Ishikawa (cell line): ENCODE measurements around the gene PARD3B.

Experiments used
- CEBPB ChIP-seq: IDR thresholded peaks from 2 replicates; pipeline ENCODE4 v1.6.1; 2012
- CREB1 ChIP-seq: IDR thresholded peaks from 2 replicates; pipeline ENCODE4 v1.6.1; 2012; ENCODE audit warnings: low read depth
- EGR1 ChIP-seq: IDR thresholded peaks from 2 replicates; pipeline ENCODE4 v1.6.1; 2012
- EP300 ChIP-seq: IDR thresholded peaks from 2 replicates; pipeline ENCODE4 v1.6.1; 2012; ENCODE audit warnings: borderline replicate concordance
- FOXM1 ChIP-seq: IDR thresholded peaks from 2 replicates; pipeline ENCODE4 v1.6.1; 2012; ENCODE audit warnings: low read depth, borderline replicate concordance
- NFIC ChIP-seq: IDR thresholded peaks from 2 replicates; pipeline ENCODE4 v1.6.1; 2012
- RAD21 ChIP-seq: IDR thresholded peaks from 2 replicates; pipeline ENCODE4 v1.6.1; 2012; ENCODE audit warnings: low read depth
- TAF1 ChIP-seq: IDR thresholded peaks from 2 replicates; pipeline ENCODE4 v1.6.1; 2012; ENCODE audit warnings: low read depth, mild to moderate bottlenecking
- TCF12 ChIP-seq: IDR thresholded peaks from 2 replicates; pipeline ENCODE4 v1.6.1; 2012; ENCODE audit warnings: low read depth
- TEAD4 ChIP-seq: IDR thresholded peaks from 2 replicates; pipeline ENCODE4 v1.6.1; 2012
- YY1 ChIP-seq: IDR thresholded peaks from 2 replicates; pipeline ENCODE4 v1.6.1; 2012; ENCODE audit warnings: low read depth
- TF ChIP-seq, protein P1 (sequence below): IDR thresholded peaks from 2 replicates; pipeline ENCODE4 v1.6.1; 2012; ENCODE audit warnings: low read depth, mild to moderate bottlenecking
- TF ChIP-seq, protein P2 (sequence below): IDR thresholded peaks from 2 replicates; pipeline ENCODE4 v1.6.1; 2012
- TF ChIP-seq, protein P3 (sequence below): IDR thresholded peaks from 2 replicates; pipeline ENCODE4 v1.6.1; 2012

DNA sequence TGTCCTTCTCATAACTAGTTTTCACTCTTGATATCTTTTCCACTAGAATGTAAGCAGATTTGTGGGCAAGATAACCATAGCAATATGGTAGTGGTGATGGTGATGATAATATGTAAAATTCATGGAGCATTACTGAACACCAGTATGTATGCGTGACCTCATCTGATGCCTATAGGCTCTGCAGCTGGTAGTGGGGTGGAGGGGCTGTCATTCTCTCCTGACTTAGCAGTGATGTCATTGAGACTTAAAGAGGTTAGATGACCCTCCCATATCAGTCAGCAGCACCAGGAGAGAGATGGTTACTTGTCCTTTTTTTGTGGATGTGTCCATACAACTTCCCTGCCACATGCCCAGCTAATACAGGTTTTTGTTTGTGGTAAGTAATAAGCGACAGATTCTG is 27.9 kb downstream of the PARD3B start:
- TF ChIP-seq RAD21 (no peak), TAF1 (no peak), CREB1 (no peak), EP300 (no peak), FOXM1 (no peak), CEBPB (no peak), EGR1 (no peak), TCF12 (no peak), NFIC (no peak), TEAD4 (no peak), YY1 (no peak)
- TF ChIP-seq, protein P1, sequence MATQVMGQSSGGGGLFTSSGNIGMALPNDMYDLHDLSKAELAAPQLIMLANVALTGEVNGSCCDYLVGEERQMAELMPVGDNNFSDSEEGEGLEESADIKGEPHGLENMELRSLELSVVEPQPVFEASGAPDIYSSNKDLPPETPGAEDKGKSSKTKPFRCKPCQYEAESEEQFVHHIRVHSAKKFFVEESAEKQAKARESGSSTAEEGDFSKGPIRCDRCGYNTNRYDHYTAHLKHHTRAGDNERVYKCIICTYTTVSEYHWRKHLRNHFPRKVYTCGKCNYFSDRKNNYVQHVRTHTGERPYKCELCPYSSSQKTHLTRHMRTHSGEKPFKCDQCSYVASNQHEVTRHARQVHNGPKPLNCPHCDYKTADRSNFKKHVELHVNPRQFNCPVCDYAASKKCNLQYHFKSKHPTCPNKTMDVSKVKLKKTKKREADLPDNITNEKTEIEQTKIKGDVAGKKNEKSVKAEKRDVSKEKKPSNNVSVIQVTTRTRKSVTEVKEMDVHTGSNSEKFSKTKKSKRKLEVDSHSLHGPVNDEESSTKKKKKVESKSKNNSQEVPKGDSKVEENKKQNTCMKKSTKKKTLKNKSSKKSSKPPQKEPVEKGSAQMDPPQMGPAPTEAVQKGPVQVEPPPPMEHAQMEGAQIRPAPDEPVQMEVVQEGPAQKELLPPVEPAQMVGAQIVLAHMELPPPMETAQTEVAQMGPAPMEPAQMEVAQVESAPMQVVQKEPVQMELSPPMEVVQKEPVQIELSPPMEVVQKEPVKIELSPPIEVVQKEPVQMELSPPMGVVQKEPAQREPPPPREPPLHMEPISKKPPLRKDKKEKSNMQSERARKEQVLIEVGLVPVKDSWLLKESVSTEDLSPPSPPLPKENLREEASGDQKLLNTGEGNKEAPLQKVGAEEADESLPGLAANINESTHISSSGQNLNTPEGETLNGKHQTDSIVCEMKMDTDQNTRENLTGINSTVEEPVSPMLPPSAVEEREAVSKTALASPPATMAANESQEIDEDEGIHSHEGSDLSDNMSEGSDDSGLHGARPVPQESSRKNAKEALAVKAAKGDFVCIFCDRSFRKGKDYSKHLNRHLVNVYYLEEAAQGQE: no peak
- TF ChIP-seq, protein P2, sequence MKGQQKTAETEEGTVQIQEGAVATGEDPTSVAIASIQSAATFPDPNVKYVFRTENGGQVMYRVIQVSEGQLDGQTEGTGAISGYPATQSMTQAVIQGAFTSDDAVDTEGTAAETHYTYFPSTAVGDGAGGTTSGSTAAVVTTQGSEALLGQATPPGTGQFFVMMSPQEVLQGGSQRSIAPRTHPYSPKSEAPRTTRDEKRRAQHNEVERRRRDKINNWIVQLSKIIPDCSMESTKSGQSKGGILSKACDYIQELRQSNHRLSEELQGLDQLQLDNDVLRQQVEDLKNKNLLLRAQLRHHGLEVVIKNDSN: no peak
- TF ChIP-seq, protein P3, sequence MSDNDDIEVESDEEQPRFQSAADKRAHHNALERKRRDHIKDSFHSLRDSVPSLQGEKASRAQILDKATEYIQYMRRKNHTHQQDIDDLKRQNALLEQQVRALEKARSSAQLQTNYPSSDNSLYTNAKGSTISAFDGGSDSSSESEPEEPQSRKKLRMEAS: no peak
